ENCODE data around the gene BCL2L11.

BCL2L11 gene

GRCh38 chr2:111157798-111158197 is 37.1 kb downstream of the BCL2L11 start:
- Mint-ChIP-seq H3K4me3 (no peak overlapping the region), H3K9me3 (no peaks in the 10 kb centered on the region), H3K27me3 (ENCODE audit: low read depth, poor library complexity) (no peaks in the 10 kb centered on the region), H3K36me3 (ENCODE audit: low read depth) (peaks cover 88% of the 10 kb centered on the region), H3K27ac (peak overlapping the region; percentile 50), H3K4me1 (peaks cover 34% of the 10 kb centered on the region)
- no peak for TF ChIP-seq CTCF (IDR thresholded peaks at IDR 0.05)
- DNase-seq = no peak

GRCh38 chr2:111159641-111160040 is 38.9 kb downstream of the BCL2L11 start:
- H3K4me1 Mint-ChIP-seq = peaks cover 47% of the 10 kb centered on the region
- no peak for DNase-seq
- no peaks in the 10 kb centered on the region for H3K9me3 Mint-ChIP-seq
- peaks cover 83% of the 10 kb centered on the region for H3K36me3 Mint-ChIP-seq (ENCODE audit: low read depth)
- no peaks in the 10 kb centered on the region for H3K27me3 Mint-ChIP-seq (ENCODE audit: low read depth, poor library complexity)
- no peak for TF ChIP-seq CTCF (IDR thresholded peaks at IDR 0.05)
- no peak overlapping the region for H3K4me3 Mint-ChIP-seq
- no peak overlapping the region for H3K27ac Mint-ChIP-seq

- no peak for DNase-seq
- H3K9me3 Mint-ChIP-seq = no peaks in the 10 kb centered on the region
- TF ChIP-seq CTCF (IDR thresholded peaks at IDR 0.05) = no peak
- H3K4me3 Mint-ChIP-seq = no peak overlapping the region
- H3K27ac Mint-ChIP-seq = peak overlapping the region; percentile 36
- peaks cover 83% of the 10 kb centered on the region for H3K36me3 Mint-ChIP-seq (ENCODE audit: low read depth)
- H3K4me1 Mint-ChIP-seq = peaks cover 52% of the 10 kb centered on the region
- H3K27me3 Mint-ChIP-seq (ENCODE audit: low read depth, poor library complexity) = no peaks in the 10 kb centered on the region
Measured at GRCh38 chr2:111160758-111161157, 40.0 kb downstream of the BCL2L11 start.

GRCh38 chr2:111161971-111162370 is 41.3 kb downstream of the BCL2L11 start:
- no peak for DNase-seq
- Mint-ChIP-seq H3K36me3 (ENCODE audit: low read depth) (peaks cover 76% of the 10 kb centered on the region), H3K4me3 (no peak overlapping the region), H3K27me3 (ENCODE audit: low read depth, poor library complexity) (no peaks in the 10 kb centered on the region), H3K9me3 (no peaks in the 10 kb centered on the region), H3K4me1 (peaks cover 52% of the 10 kb centered on the region), H3K27ac (no peak overlapping the region)
- TF ChIP-seq CTCF (IDR thresholded peaks at IDR 0.05) = no peak

- no peaks in the 10 kb centered on the region for H3K27me3 Mint-ChIP-seq (ENCODE audit: low read depth, poor library complexity)
- no peak overlapping the region for H3K4me3 Mint-ChIP-seq
- peak overlapping the region; percentile 91 for H3K27ac Mint-ChIP-seq
- peaks cover 73% of the 10 kb centered on the region for H3K36me3 Mint-ChIP-seq (ENCODE audit: low read depth)
- peaks cover 52% of the 10 kb centered on the region for H3K4me1 Mint-ChIP-seq
- no peak for DNase-seq
- no peaks in the 10 kb centered on the region for H3K9me3 Mint-ChIP-seq
- no peak for TF ChIP-seq CTCF (IDR thresholded peaks at IDR 0.05)
Measured at GRCh38 chr2:111162718-111163331, 42.1 kb downstream of the BCL2L11 start.

- Mint-ChIP-seq H3K27me3 (ENCODE audit: low read depth, poor library complexity) (no peaks in the 10 kb centered on the region), H3K27ac (no peak overlapping the region), H3K36me3 (ENCODE audit: low read depth) (peaks cover 62% of the 10 kb centered on the region)
Measured at GRCh38 chr2:111164078-111164477, 43.4 kb downstream of the BCL2L11 start.

More at GRCh38 chr2:111164078-111164477, 43.4 kb downstream of the BCL2L11 start:
- Mint-ChIP-seq H3K4me3 (no peak overlapping the region), H3K9me3 (no peaks in the 10 kb centered on the region), H3K4me1 (peaks cover 52% of the 10 kb centered on the region)
- no peak for DNase-seq
- TF ChIP-seq CTCF (IDR thresholded peaks at IDR 0.05) = no peak
